Activated naive CD4-positive, alpha-beta T cell treated with anti-CD3 and anti-CD28 coated beads, Interleukin-2, amount 50 U/mL, for 16 hours (primary cell): ENCODE measurements around the gene PARP14.

Experiments used
- DNase-seq: peaks from one replicate; pipeline ENCODE4 v3.0.0-alpha.2; 2020

PARP14 gene

GRCh38 chr3:122773944-122774509, 93.4 kb downstream of the PARP14 start:
- DNase-seq: no peak

GRCh38 chr3:122774564-122774963, 93.9 kb downstream of the PARP14 start:
- DNase-seq: no peak

GRCh38 chr3:122776675-122777468, 96.2 kb downstream of the PARP14 start:
- no peak for DNase-seq

- no peak for DNase-seq
Observed at GRCh38 chr3:122777563-122777962, 96.9 kb downstream of the PARP14 start.
